HCT116 (cell line): Measurements from ENCODE around the gene GGCT.

ENCODE experiments used
- CEBPB ChIP-seq: IDR thresholded peaks from 2 replicates; pipeline ENCODE4 v1.6.1; 2012; ENCODE audit warnings: low read depth
- CTCF ChIP-seq, 3 experiments: fragments of 200-600 bp in 1 of 3; sonication (generic) in 1 of 3; IDR thresholded peaks in 2 of 3; conservative IDR thresholded peaks in 1 of 3; 2 replicates each; pipeline ENCODE4 v1.5.1; 2012 to 2017; ENCODE audit warnings: low read depth in 2 of 3, low read length in 2 of 3, antibody characterized with exemption in 1 of 3, borderline replicate concordance in 1 of 3, control low read depth in 1 of 3, mild to moderate bottlenecking in 1 of 3, mixed read lengths in 1 of 3, mixed run types in 1 of 3, moderate library complexity in 1 of 3; ENCODE audit not compliant: insufficient read depth in 1 of 3
- EGR1 ChIP-seq: IDR thresholded peaks from 2 replicates; pipeline ENCODE4 v1.6.1; 2012; ENCODE audit warnings: low read depth
- EZH2 ChIP-seq: fragments of 200-600 bp; sonication (generic); IDR thresholded peaks from 2 replicates; pipeline ENCODE4 v1.6.1; 2017; ENCODE audit warnings: antibody characterized with exemption, mixed run types
- EZH2phosphoT487 ChIP-seq: fragments of 200-600 bp; IDR thresholded peaks from 2 replicates; pipeline ENCODE4 v1.6.1; 2018; ENCODE audit warnings: antibody characterized with exemption, borderline replicate concordance
- JUND ChIP-seq: IDR thresholded peaks from 2 replicates; pipeline ENCODE4 v1.6.1; 2012
- MAX ChIP-seq: IDR thresholded peaks from 2 replicates; pipeline ENCODE4 v1.6.1; 2012
- POLR2A ChIP-seq: IDR thresholded peaks from 2 replicates; pipeline ENCODE4 v1.7.0; 2011; ENCODE audit warnings: borderline replicate concordance; ENCODE audit not compliant: insufficient read depth, insufficient read length; ENCODE audit errors: extremely low read depth
- POLR2AphosphoS5 ChIP-seq: IDR thresholded peaks from 2 replicates; pipeline ENCODE4 v1.6.1; 2011; ENCODE audit warnings: mild to moderate bottlenecking, low read depth, low read length, moderate library complexity
- REST ChIP-seq: IDR thresholded peaks from 2 replicates; pipeline ENCODE4 v1.6.1; 2012; ENCODE audit warnings: low read depth
- YY1 ChIP-seq: IDR thresholded peaks from 2 replicates; pipeline ENCODE4 v1.6.1; 2011; ENCODE audit warnings: low read length, low read depth, moderate library complexity, mild to moderate bottlenecking; ENCODE audit not compliant: insufficient replicate concordance; ENCODE audit errors: extremely low read depth

GRCh38 chr7:30452280-30452930 lies 52.2 kb downstream of the GGCT start:
- TF ChIP-seq POLR2AphosphoS5: no peak
- no peak for TF ChIP-seq CTCF (IDR thresholded peaks at IDR 0.05 in 2 of 3, conservative IDR thresholded peaks at IDR 0.05 in 1 of 3; ENCODE audit: borderline replicate concordance in 1 of 3, insufficient read depth in 1 of 3, low read depth in 2 of 3, low read length in 2 of 3)
- no peak for TF ChIP-seq EGR1
- TF ChIP-seq MAX: no peak
- TF ChIP-seq POLR2A: no peak
- TF ChIP-seq REST: no peak
- no peak for TF ChIP-seq CEBPB
- TF ChIP-seq EZH2: no peak
- no peak for TF ChIP-seq EZH2phosphoT487
- no peak for TF ChIP-seq JUND
- TF ChIP-seq YY1: no peak
